ENCODE results near the gene PAQR5. TPM values are rescaled to one million over a fixed set of nuclear protein-coding genes. Genes with fewer than 3 reads are reported as not detected.

The PAQR5 gene
- total RNA-seq, 1 experiment from 2014 or later = 4.9 TPM

- peaks cover 7% of the 10 kb centered on the region; the same call in 1 of the 2 replicates for H3F3A ChIP-seq (ENCODE audit: insufficient read depth, low read depth)
- no peaks in the 10 kb centered on the region for H3K27me3 ChIP-seq (ENCODE audit: insufficient read depth, low read depth)
- POLR2A ChIA-PET (ENCODE audit: unreplicated experiment) = no interaction called here
- H2AFZ ChIP-seq = no peak overlapping the region
- H3K9me2 ChIP-seq (ENCODE audit: insufficient read depth) = no peaks in the 10 kb centered on the region
- no peak for TF ChIP-seq CTCF (conservative IDR thresholded peaks at IDR 0.05)
- no peak for TF ChIP-seq EZH2 (IDR thresholded peaks at IDR 0.05; ENCODE audit: low read depth)
- H3K36me3 ChIP-seq (ENCODE audit: low read depth) = no peaks in the 10 kb centered on the region
- no peak overlapping the region for H3K4me3 ChIP-seq
- BruUV-seq (replicated peaks) = no TSS peak
- no peaks in the 10 kb centered on the region; the same call in 1 of the 2 replicates for H3K79me2 ChIP-seq (ENCODE audit: low read depth)
- DNase-seq = no peak
- H4K20me1 ChIP-seq (ENCODE audit: insufficient read depth) = no peaks in the 10 kb centered on the region
- CTCF ChIA-PET = interaction anchor here (0.6 kb wide), 1 partner anchor 12 kb away, joined by 3 read pairs; no protein-coding TSS in a partner anchor
- H3K27ac ChIP-seq = no peak overlapping the region
- no peaks in the 10 kb centered on the region for H3K9me3 ChIP-seq (ENCODE audit: insufficient read depth, low read depth)
- no peak overlapping the region for H3K4me2 ChIP-seq
- intact Hi-C loops (cut with micrococcal nuclease; ENCODE audit: unreplicated experiment) = no loop called here
- H3K4me1 ChIP-seq (replicated peaks; ENCODE audit: insufficient read depth) = peaks cover 11% of the 10 kb centered on the region; the same call in 1 of the 2 replicates
Observed at GRCh38 chr15:69405110-69405509, 106.4 kb downstream of the PAQR5 start.

- intact Hi-C loops (cut with micrococcal nuclease; ENCODE audit: unreplicated experiment) = no loop called here
- ChIA-PET POLR2A (ENCODE audit: unreplicated experiment) (interaction anchor here (0.8 kb wide), 1 partner anchor 828 kb away, joined by 3 read pairs; no protein-coding TSS in a partner anchor), CTCF (interaction anchor here (0.6 kb wide), 1 partner anchor 275 kb away, joined by 5 read pairs; no protein-coding TSS in a partner anchor)
- Histone ChIP-seq H3K4me2 (no peak overlapping the region), H3K27me3 (ENCODE audit: insufficient read depth, low read depth) (no peaks in the 10 kb centered on the region), H3K79me2 (ENCODE audit: low read depth) (peaks cover 2% of the 10 kb centered on the region), H3K4me3 (no peak overlapping the region), H4K20me1 (ENCODE audit: insufficient read depth) (no peaks in the 10 kb centered on the region), H3K4me1 (replicated peaks; ENCODE audit: insufficient read depth) (peaks cover 24% of the 10 kb centered on the region), H2AFZ (no peak overlapping the region), H3K9me3 (ENCODE audit: insufficient read depth, low read depth) (no peaks in the 10 kb centered on the region), H3K36me3 (ENCODE audit: low read depth) (no peaks in the 10 kb centered on the region), H3K27ac (no peak overlapping the region), H3K9me2 (ENCODE audit: insufficient read depth) (no peaks in the 10 kb centered on the region), H3F3A (ENCODE audit: insufficient read depth, low read depth) (peaks cover 7% of the 10 kb centered on the region; the same call in 1 of the 2 replicates)
- TF ChIP-seq EZH2 (IDR thresholded peaks at IDR 0.05; ENCODE audit: low read depth) (no peak), CTCF (conservative IDR thresholded peaks at IDR 0.05) (no peak)
- BruUV-seq (replicated peaks) = no TSS peak
- DNase-seq = no peak
Observed at GRCh38 chr15:69407719-69408400, 109.1 kb downstream of the PAQR5 start.

- peaks cover 11% of the 10 kb centered on the region for H3K79me2 ChIP-seq (ENCODE audit: low read depth)
- ChIA-PET CTCF (no interaction called here), POLR2A (ENCODE audit: unreplicated experiment) (no interaction called here)
Observed at GRCh38 chr15:69408841-69409240, 110.1 kb downstream of the PAQR5 start.

More at GRCh38 chr15:69408841-69409240, 110.1 kb downstream of the PAQR5 start:
- Histone ChIP-seq H3F3A (ENCODE audit: insufficient read depth, low read depth) (peaks cover 7% of the 10 kb centered on the region; the same call in 1 of the 2 replicates), H3K4me3 (no peak overlapping the region), H3K27ac (no peak overlapping the region), H3K4me1 (replicated peaks; ENCODE audit: insufficient read depth) (peaks cover 33% of the 10 kb centered on the region), H3K27me3 (ENCODE audit: insufficient read depth, low read depth) (no peaks in the 10 kb centered on the region), H2AFZ (no peak overlapping the region), H3K9me3 (ENCODE audit: insufficient read depth, low read depth) (no peaks in the 10 kb centered on the region), H3K9me2 (ENCODE audit: insufficient read depth) (no peaks in the 10 kb centered on the region), H4K20me1 (ENCODE audit: insufficient read depth) (no peaks in the 10 kb centered on the region), H3K36me3 (ENCODE audit: low read depth) (no peaks in the 10 kb centered on the region), H3K4me2 (no peak overlapping the region)
- DNase-seq = no peak
- BruUV-seq (replicated peaks) = no TSS peak
- intact Hi-C loops (cut with micrococcal nuclease; ENCODE audit: unreplicated experiment) = no loop called here
- TF ChIP-seq EZH2 (IDR thresholded peaks at IDR 0.05; ENCODE audit: low read depth) (no peak), CTCF (conservative IDR thresholded peaks at IDR 0.05) (no peak)
